C4-2B (cell line): ENCODE results near the gene UNC5C.

Source experiments
- CTCF ChIP-seq: fragments of 450-650 bp; conservative IDR thresholded peaks from 2 replicates; pipeline ENCODE4 v1.5.1; 2017; ENCODE audit warnings: mild to moderate bottlenecking
- ZFX ChIP-seq: fragments of 450-650 bp; IDR thresholded peaks from 2 replicates; pipeline ENCODE4 v1.6.1; 2017

GRCh38 chr4:95158626-95159025, 390.1 kb downstream of the UNC5C start:
- TF ChIP-seq CTCF (no peak), ZFX (no peak)
